Measurements from ENCODE around the gene DALRD3.

Gene DALRD3, protein sequence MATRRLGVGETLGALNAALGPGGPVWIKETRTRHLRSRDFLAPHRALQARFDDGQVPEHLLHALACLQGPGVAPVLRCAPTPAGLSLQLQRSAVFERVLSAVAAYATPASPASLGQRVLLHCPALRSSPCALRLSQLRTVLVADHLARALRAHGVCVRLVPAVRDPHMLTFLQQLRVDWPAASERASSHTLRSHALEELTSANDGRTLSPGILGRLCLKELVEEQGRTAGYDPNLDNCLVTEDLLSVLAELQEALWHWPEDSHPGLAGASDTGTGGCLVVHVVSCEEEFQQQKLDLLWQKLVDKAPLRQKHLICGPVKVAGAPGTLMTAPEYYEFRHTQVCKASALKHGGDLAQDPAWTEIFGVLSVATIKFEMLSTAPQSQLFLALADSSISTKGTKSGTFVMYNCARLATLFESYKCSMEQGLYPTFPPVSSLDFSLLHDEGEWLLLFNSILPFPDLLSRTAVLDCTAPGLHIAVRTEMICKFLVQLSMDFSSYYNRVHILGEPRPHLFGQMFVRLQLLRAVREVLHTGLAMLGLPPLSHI

DNA sequence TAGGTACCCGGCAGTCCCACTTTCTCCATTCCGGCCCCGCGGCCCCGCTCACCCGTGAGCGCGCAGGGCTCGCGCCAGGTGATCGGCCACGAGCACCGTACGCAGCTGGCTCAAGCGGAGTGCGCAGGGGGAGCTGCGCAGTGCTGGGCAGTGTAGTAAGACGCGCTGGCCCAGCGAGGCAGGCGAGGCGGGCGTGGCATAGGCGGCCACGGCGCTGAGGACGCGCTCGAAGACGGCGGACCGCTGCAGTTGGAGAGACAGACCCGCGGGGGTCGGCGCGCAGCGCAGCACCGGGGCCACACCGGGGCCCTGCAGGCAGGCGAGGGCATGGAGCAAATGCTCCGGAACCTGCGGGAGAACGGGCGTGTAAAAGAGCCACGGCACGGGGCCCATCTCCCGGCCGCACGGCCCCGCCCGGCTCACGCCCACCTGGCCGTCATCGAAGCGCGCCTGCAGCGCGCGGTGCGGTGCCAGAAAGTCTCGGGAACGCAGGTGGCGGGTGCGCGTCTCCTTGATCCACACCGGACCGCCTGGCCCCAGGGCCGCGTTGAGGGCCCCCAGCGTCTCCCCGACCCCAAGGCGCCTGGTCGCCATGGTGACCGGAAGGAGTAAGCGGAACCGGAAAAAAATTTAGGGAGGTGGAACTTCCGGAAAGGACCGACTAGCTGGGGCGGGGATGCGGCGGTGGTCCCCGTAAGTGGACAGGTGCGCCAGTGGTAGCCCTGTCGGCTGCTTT lies at the start of gene DALRD3:
DALRD3 (minus strand) TSS at position 610 of the 736 bp plus-strand sequence; CDS start at position 594, 16 bp downstream.
- no peak for DNase-seq

DNA sequence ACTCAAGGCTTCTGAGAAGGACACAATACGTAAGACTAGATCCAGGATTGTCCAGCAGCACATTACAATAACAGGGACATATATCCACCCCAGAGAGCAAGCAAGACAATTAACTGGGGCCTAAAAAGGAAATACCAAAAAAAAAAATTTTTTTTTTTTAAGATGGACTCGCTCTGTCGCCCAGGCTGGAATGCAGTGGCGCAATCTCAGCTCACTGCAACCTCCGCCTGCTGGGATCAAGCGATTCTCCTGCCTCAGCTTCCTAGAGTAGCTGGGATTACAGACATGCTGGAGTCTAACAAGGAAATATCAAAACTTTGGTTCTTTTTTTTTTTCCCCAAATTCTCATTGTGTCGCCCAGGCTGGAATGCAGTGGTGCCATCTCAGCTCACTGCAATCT lies 39.6 kb upstream of the DALRD3 start:
- no peak for DNase-seq

DNA sequence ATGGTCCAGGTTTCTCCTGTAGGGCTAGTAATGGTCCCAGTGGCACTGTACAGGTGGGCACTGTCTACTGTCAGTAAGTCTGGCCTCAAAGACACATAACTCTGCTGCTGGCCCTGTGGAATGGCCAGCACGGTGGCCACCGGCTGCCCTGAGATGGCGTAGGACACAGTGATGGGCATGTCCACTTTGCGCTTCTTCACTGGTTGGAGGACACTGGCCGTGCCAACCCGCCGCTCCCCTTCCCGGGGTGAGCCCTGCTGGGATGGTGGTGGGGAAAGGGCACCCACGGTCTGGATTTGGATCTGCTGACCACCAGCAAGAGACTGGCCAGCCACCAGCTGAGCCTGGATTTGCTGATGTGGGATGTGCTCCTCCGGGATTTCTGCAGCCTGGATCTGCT lies 38.9 kb upstream of the DALRD3 start:
- DNase-seq = no peak

DNA sequence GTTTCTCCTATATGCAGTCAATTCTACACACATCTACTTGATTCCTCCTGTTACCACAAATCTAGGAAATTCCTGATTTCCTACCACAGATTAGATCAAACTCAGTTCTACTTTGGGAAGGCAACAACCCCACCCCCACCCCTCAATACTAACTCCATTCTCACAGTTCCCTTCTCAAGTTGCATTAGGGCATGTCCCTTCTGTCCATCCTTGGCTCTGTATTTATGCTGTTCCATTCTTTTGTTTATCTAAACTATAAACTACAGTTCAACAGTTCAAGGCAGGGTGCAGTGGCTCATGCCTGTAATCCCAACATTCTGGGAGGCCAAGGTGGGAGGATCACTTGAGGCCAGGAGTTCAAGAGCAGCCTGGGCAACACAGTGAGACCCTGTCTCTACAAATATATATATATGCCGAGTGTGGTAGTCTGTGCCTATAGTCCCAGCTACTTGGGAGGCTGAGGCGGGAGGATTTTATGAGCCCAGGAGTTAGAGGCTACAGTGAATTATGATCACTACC lies 36.0 kb upstream of the DALRD3 start:
- no peak for DNase-seq

DNA sequence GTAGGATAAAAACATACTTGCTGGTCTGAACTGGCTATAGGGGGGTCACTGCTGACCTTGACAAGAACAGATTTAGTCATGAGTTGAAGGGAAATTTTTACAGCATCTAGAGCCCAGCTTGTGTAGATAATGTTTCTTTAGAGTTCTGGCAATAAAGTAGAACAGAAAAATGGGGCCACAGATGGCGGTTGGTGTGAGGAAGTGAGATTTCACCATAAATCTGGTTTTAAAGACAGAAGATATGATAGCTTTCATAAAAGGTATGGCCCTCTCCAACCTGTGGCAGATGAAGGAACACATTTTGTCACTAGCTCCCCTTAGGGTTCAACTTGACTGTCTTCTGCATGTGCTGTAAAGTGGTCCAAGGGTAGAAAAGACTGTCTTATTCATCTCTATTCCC lies 35.2 kb upstream of the DALRD3 start:
- no peak for DNase-seq

- DNase-seq = no peak
Measured at GRCh38 chr3:49035281-49035680, 16.9 kb upstream of the DALRD3 start.

DNA sequence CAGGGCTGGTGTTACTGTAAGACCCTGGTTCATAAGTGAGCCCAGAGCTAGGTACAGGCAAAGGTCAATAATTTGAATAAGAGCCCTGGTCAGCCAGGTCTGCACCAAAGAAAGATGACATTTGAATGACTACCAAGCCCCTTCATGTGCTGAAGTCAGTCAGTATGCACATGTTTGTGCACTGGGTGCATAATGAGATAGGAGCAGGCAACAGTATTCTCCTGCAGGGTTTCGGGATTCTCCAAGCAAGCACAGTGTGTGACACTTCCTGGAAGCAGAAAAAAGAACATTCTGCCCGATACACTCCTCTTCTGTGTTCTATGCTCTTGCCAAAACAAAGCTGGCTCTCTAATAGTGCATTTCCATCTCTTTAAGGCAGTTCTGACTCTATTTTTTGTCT lies 16.3 kb upstream of the DALRD3 start:
- no peak for DNase-seq

DNA sequence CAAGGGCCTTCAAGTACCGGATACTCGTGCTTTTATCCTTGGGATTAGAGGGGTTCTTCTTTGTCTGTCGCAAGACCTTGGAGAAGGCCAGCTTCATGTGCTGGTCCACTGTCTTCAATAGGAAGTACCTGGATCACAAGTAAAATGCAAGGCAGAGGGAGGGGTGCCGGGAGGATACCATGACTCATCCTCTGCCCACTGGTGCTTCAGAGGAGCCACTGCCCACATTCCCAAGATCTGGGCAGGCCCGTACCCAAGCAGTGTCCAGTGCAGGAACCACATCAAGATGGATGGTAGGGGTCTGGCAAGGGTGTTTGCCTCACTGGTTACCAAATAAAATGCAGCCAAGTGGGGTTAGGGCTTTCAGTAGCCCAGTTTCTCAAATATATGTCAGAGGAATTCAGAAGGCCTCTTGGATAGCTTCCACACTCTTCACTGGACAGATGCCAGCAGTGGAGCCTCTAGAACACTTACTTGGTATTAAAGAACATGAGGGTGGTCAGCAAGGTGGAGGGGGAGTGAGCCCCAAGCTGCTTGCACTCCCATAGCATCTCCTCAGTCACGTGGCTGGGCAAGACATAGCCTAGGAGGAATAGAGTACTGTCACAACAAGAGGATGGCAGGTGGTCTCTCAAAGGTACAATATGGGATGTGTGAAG lies 14.4 kb upstream of the DALRD3 start:
- no peak for DNase-seq

GRCh38 chr3:49030321-49030720 lies 11.9 kb upstream of the DALRD3 start:
- DNase-seq = no peak

DNA sequence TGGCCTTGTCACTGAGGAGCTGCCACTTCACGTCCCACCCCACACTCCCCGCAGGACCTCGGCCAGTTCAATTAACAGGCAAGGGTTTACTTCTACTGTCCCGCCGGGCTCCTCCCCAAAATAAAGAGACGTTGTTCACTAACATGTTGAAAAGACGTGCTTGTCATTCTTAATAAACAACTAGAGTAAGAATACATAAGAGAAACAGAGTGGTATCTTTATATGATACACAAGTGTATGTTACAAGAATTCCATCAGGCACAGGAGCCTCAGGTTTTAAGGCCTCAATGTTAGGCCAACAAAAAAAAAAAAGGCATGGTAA lies 11.1 kb upstream of the DALRD3 start:
- no peak for DNase-seq

- DNase-seq = no peak
Measured at GRCh38 chr3:49028673-49029562, 10.5 kb upstream of the DALRD3 start, which contains the start of gene IMPDH2. Gene IMPDH2 (minus strand): TSS chr3:49029398. CDS start chr3:49029350, 48 bp downstream.

DNA sequence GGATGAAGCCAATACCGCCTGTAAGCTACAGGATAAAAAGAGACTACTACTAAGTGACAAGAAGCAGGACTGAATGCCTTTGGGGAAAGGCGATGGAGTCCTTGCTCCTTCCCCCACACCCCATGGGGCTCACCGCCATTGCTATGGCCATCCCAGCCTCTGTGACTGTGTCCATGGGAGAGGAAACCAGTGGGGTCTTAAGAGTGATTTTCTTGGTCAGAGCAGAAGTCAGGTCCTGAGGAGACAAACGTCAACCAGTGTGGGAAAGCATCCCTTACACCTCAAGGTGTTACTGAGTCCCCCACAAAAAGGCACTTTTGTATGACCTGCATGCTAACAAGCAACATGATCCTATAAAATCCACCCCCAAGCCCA lies 9.9 kb upstream of the DALRD3 start:
- DNase-seq = no peak

DNA sequence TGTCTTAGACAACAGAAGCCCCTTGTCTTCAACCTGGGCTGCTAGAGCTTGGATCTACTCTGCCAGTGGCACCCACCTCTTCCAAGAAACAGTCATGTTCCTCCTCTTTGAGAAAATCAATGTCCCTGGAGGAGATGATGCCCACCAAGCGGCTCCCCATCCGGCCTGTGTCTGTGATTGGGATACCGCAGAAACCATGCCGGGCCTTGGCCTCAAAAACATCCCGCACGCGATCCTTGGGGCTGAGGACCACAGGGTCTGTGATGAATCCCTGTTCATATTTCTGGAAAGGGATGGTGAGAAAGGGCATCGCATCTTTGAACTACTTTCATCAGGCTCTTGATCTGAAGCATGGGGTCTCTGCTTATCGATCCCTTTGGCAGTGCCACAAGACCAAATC lies 9.3 kb upstream of the DALRD3 start:
- DNase-seq = no peak

DNA sequence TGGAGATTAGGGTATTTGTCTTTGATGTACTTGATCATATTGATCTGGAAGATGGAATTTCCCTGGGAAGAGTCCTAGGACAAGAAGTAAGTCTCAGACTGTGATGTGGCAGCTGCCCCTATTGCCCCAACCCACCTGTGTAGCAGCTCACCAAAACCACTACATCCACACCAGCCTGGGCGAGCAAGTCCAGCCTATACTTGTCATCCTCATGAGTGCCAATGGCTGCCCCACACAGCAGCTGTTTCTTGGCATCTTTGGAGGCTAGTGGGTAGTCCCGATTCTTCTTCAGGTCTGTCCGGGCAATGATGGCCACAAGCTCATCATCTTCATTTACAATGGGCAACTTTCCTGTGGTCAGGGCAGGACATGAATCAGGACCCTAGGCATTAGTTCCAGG lies 8.2 kb upstream of the DALRD3 start:
- DNase-seq = no peak

GRCh38 chr3:49025793-49026520 lies 7.6 kb upstream of the DALRD3 start:
- DNase-seq = no peak

DNA sequence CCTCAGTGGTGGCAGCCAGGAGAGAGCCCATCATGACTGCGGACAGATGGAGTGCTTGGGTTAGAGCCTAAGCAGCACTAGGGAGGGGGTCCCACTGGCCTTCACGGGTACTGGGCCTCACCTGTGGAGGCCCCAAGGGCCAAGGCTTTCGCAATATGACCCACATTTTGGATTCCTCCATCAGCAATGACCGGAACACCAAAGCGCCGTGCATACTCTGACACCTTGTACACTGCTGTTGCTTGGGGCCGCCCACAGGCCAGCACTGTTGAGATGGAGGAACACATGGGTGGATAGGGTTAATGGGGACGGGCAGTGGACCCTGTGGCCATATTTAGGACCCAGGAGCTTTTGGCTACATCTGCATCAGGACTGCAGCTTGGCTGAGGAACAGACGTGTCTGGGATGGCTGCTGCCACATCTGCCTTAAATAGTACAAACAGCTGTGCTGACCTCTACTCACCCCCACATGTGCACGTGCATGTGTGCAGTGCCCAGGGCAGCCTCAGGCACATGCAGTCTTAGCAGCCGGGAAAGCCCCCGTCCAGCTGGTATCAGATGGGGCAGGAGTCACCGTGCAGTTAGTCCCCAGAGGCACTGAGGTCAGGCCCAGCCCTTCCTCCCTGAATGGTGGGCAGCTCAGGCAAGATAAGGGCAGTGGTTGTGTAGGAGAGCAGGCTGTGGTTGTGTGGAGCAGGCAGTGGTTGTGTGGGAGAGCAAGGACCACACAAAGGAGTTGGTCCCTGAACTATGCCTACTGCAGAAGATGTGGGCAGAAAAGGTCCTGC lies 6.8 kb upstream of the DALRD3 start:
- no peak for DNase-seq

DNA sequence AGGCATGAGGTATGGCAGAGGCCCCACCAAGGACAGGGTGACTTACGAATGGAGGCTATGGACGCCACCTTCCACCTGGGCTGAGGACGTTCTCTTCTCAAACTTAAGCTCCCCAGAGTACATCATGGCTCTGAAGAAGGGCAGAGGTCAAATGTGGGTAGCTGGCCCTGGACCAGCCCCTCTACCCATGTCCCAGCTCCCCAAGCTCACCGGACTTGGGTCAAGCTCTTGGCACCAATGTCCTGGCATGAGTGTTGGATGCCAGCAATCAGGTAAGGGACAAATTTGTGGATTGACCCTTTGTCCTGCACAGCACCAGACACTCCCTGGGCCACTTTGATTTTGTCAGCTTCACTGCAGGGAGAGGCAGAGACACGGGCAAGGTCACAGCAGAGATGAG lies 6.1 kb upstream of the DALRD3 start:
- no peak for DNase-seq

DNA sequence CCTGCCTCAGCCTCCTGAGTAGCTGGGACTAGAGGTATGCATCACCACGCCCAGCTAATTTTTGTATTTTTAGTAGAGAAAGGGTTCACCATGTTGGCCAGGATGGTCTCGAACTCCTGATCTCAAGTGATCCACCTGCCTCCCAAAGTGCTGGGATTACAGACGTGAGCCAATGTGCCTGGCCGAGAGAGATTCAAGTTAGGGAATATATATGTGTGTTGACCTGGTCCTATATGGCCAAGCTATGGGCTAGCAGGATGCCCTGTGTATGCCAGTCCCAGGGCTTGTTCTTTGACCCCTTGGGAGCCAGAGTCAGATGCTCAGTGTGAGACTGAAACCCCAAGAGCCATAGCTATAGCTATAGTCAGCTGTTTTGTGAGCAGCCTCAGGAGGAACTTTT lies 5.4 kb upstream of the DALRD3 start:
- DNase-seq = no peak

DNA sequence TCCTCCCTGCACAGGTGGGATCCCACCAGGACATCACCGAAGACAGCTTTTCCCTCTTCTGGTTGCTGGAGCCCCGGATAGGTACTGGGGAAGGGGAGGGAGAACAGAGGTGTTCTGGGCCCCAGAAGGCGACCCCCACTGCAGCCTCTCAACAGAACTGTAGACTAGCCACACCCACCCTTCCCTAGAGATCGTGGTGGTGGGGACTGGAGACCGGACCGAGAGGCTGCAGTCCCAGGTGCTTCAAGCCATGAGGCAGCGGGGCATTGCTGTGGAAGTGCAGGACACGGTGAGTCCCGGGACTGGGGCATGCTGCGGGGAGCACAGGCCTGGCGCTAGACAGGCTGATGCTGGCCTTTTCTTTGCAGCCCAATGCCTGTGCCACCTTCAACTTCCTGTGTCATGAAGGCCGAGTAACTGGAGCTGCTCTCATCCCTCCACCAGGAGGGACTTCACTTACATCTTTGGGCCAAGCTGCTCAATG lies 4.3 kb upstream of the DALRD3 start:
- no peak for DNase-seq

- DNase-seq = no peak
Measured at GRCh38 chr3:49021813-49022687, 3.7 kb upstream of the DALRD3 start, which contains the start of gene NDUFAF3. Gene NDUFAF3 (plus strand): TSS chr3:49022121. CDS start chr3:49022145, 24 bp downstream.
